Heart left ventricle (tissue), 13 donors: ENCODE results near the gene KRT81.

Source experiments
- POLR2A ChIP-seq, 2 donors: fragments of 450-650 bp; IDR thresholded peaks; one replicate each; pipeline ENCODE4 v1.6.1; 2017; ENCODE audit warnings: antibody characterized with exemption in 2 of 2, mild to moderate bottlenecking in 2 of 2, moderate library complexity in 2 of 2
- TF ChIP-seq, protein P1 (sequence below), 12 donors: fragments of 200-600 bp; sonication (generic) in 4 of 12; IDR thresholded peaks; one replicate each; pipeline versions ENCODE4 v1.5.0 to v1.8.0; 2018 to 2022; ENCODE audit warnings: antibody characterized with exemption in 12 of 12, mild to moderate bottlenecking in 5 of 12
- donor health status: ischemic (EF 13 %, LVEDD 7.1; RV severe dilation, severe dysfunction).
- donor health status: DM: no; HTN: yes; CAD: no.
- donor health status: DM: no; HTN: no; CAD: no.
- donor health status: ischemic (EF 25% LVEDD 6.9; RV normal size, moderate dysfunction).
- donor health status: ischemic (EF 25% LVEDD 5.7; RV mildly dilated, moderate dysfunction).
- donor health status: ischemic (EF 35%, LVEDD 5.7; RV mildly dilated, moderate dysfunction).
- donor health status: nonischemic (EF 11% LVEDD 7.7; RV severe dilation, severe dysfunction).
- donor health status: DM: yes; HTN: yes; CAD: no.
- donor health status: PGD.
- donor health status: ischemic (EF 29% LVEDD 5.4; RV normal size, mild dysfunction).
- donor health status: nonischemic (EF 23%, LVEDD 6.1; RV moderate dilation, normal function).

DNA sequence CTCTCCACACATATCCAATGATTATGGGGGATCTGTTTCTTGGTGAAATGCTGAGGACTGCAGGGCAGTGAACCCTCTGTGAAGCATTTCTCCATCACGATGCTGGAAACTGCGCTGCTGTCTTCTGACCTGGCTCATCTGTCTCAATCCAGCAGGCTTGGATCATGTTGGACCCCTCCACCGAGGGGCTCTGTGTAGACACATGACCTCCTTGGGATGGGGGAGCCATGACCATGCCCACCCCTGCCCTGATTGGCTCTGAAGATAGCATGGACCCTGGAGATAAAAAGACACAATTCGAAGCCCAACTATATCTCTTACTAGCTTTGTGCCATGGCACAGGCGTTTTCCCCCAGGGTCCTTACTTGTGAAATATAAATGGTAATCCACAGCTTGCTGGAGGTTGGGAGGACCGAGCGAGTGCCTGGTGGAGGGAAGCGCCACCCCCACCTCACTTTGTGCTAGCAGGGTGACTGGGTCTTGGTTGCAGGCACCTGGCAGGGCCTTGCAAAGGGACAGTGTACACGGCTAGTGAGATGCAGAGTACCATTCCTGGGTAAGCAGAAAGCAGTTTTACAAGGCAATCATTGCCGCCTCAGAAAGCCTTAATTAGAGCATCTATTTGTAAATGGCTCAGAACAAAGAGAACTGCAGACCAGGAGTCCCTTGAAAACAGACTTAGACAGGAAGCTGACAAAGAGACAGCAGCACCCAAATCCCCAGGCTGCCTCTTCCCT is 32.2 kb upstream of the KRT81 start:
- TF ChIP-seq, protein P1, sequence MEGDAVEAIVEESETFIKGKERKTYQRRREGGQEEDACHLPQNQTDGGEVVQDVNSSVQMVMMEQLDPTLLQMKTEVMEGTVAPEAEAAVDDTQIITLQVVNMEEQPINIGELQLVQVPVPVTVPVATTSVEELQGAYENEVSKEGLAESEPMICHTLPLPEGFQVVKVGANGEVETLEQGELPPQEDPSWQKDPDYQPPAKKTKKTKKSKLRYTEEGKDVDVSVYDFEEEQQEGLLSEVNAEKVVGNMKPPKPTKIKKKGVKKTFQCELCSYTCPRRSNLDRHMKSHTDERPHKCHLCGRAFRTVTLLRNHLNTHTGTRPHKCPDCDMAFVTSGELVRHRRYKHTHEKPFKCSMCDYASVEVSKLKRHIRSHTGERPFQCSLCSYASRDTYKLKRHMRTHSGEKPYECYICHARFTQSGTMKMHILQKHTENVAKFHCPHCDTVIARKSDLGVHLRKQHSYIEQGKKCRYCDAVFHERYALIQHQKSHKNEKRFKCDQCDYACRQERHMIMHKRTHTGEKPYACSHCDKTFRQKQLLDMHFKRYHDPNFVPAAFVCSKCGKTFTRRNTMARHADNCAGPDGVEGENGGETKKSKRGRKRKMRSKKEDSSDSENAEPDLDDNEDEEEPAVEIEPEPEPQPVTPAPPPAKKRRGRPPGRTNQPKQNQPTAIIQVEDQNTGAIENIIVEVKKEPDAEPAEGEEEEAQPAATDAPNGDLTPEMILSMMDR (IDR thresholded peaks at IDR 0.05), result no peak
- no peak for TF ChIP-seq POLR2A (IDR thresholded peaks at IDR 0.05)
